ENCODE results near the gene POLR3GL.

POLR3GL gene

GRCh38 chr1:145992958-145993617 lies 28.6 kb downstream of the POLR3GL start:
- no peak for DNase-seq (ENCODE audit: low read depth)

- no peak for DNase-seq (ENCODE audit: low read depth)
Observed at GRCh38 chr1:145993618-145994390, 29.3 kb downstream of the POLR3GL start.

- DNase-seq (ENCODE audit: low read depth), result no peak
Observed at GRCh38 chr1:145994391-145995120, 30.1 kb downstream of the POLR3GL start.

DNA sequence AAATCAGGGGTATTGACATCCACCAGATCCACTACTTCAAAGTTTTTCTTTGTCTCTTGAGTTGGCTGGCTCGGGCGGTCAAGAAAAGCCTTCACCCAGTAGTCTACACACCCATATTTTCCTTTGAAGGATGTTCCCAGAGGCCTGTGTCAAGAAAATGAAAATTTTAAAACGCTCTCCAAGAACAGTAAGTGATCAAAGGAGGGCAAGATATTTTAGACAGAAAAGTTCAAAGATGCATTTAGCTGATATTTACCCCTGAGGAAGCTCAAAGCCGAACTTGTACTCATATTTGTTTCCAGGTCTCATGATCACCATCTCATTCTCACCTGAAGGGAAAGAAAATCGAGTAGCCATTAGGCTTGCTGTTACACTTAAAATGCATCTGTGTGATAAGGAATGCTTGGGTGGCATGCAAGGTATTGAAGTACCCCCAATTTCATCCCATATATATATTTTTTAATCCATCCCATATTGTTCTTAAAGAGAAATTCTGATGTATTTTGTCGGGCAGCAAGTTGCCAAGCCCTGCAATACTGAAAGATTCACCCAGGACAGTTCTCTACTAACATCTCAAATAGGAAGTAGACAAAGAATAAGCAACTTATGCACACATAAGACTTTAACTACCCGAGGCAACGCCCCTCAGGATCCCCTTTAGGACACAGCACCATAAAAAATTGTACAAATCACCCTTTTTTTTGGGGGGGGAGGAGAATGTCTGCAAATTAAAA lies 30.8 kb downstream of the POLR3GL start:
- DNase-seq (ENCODE audit: low read depth), result no peak

DNA sequence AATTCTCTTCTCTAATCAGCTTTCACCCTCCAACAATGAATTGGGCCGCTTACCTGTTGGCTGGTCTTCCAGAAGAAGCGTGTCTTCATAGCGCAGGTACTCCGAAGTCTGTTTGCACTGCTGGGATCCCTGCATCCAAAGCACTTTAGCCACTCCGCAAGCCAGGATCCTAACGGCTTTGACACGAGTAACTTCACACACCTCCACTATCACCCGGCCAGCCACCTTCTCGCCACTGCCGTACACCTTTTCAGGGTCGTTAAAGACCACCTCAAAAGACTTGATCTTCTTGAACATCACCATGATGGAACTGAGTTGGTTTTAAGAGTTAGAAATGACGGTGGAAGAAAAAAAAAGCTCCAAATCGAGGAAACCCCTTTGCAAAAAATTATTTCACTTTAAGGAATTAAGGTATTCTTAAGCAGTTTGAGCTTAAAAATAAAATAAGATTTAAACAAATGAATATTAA lies 31.5 kb downstream of the POLR3GL start:
- DNase-seq (ENCODE audit: low read depth), result no peak

GRCh38 chr1:145996433-145997015 lies 32.0 kb downstream of the POLR3GL start, which contains the start of gene TXNIP:
TSS of gene TXNIP (minus strand) at chr1:145996579. CDS start at chr1:145996266, 313 bp downstream.
- DNase-seq (ENCODE audit: low read depth), result peak; percentile 86

GRCh38 chr1:145997016-145997717 lies 32.7 kb downstream of the POLR3GL start:
- peak; percentile 36 for DNase-seq (ENCODE audit: low read depth)

- DNase-seq (ENCODE audit: low read depth), result no peak
Observed at GRCh38 chr1:145997718-145998023, 33.2 kb downstream of the POLR3GL start.

DNA sequence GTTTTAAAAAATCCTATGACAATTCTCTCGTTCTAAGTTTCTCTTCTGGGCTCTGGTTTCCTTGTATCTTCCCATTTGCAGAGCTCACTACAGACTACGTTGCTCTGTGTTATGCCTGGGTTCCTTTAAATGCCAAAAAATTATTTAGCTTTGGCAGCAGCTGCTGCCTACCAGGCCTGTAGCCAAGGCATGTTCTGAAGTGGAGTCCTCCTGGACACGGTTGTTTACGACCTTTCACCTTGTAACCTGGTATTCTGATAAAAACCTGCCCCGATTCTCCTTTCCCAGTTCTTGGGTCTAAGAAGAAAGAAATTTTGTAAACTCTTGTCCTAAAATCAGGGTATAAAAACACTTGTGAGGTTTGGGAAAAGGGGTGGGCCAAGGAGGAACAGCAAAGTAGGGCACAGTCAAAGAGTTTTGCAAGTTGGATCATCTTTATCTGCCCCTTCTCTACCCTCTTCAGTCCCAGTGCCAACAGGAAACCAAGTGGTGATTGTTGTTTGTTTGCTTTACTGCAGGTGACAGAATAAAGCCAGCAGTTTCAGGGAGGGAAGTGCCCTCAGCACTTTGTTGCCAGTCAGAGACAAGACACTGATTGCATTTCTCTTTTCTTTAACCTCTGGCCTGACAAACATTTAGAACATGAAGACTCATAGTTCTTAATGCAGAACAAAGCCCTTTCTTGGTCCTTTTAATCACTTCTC lies 35.0 kb downstream of the POLR3GL start:
- DNase-seq (ENCODE audit: low read depth), result no peak

- no peak for DNase-seq (ENCODE audit: low read depth)
Observed at GRCh38 chr1:146001709-146002108, 37.2 kb downstream of the POLR3GL start.

- DNase-seq (ENCODE audit: low read depth), result no peak
Observed at GRCh38 chr1:146007489-146008133, 43.1 kb downstream of the POLR3GL start.

- no peak for DNase-seq (ENCODE audit: low read depth)
Observed at GRCh38 chr1:146010126-146010738, 45.7 kb downstream of the POLR3GL start.

DNA sequence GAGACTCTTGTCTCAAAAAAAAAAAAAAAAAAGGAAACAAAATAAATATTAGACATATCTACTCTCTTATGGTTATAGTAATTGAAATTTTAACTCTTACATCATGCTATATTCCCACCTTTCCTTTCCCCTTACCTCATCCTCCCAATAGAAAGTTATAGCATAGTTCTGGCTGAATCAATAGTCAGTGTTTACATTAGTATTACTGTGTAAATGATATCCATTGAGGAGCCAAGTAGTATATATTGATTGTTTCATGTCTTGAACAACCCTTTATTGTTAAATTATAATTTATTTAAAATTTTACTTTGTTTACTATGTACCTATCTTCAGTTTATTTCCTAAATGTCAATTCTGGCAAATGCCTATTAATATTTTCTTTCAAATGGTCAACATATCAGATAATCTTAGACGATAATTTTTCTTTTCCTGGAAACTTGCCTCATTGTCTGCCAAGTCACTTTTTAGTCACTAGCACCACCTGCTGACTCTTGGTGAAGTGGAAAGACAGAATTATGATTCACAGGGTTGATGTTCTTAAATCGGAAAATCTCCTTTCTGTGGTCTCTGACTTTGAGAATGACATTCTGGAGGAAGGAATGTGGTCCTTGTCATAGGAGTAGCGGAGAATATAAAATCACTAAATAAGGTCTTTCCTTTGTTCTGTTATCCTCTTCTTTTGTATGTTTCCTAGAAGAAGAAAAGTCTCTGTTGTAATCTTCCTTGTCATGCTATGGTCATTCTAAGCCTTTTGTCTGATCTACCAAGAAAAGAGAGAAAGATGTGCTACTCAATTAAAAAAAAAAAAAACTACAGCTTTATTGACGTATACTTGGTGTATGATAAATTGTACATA lies 48.4 kb downstream of the POLR3GL start:
- peak; percentile 39 for DNase-seq (ENCODE audit: low read depth)

DNA sequence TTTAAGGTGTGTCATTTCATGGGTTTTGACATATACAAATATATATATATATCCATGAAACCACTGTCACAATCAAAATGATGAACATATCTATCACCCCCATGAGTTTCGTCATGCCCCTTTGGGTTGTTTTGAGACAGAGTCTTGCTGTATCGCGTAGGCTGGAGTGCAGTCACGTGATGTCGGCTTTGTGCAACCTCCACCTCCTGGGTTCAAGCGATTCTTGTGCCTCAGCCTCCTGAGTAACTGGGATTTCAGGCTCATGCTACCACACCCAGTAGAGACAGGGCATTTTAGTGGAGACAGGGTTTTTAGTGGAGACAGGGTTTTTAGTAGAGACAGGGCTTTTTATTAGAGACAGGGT lies 49.1 kb downstream of the POLR3GL start:
- no peak for DNase-seq (ENCODE audit: low read depth)

GRCh38 chr1:146016891-146017290 lies 52.4 kb downstream of the POLR3GL start:
- no peak for DNase-seq (ENCODE audit: low read depth)

GRCh38 chr1:146019231-146020057 lies 55.0 kb downstream of the POLR3GL start:
- DNase-seq (ENCODE audit: low read depth), result no peak
